GM21360 (cell line): Measurements from ENCODE around the gene CAND1.

Source experiments
- ATAC-seq: cut with Tn5 transposase; IDR thresholded peaks from one replicate; pipeline ENCODE4 v1.9.1; 2021; ENCODE audit warnings: mild to moderate bottlenecking, moderate library complexity; ENCODE audit not compliant: unreplicated experiment

CAND1 gene

GRCh38 chr12:67280088-67280487 lies 10.9 kb downstream of the CAND1 start:
- ATAC-seq, result no peak

GRCh38 chr12:67280572-67280971 lies 11.4 kb downstream of the CAND1 start:
- no peak for ATAC-seq

GRCh38 chr12:67284561-67284960 lies 15.4 kb downstream of the CAND1 start:
- ATAC-seq, result no peak

- ATAC-seq, result no peak
Observed at GRCh38 chr12:67286257-67286656, 17.1 kb downstream of the CAND1 start.

GRCh38 chr12:67287311-67287710 lies 18.2 kb downstream of the CAND1 start:
- ATAC-seq, result no peak

GRCh38 chr12:67288561-67288960 lies 19.4 kb downstream of the CAND1 start:
- no peak for ATAC-seq

- no peak for ATAC-seq
Observed at GRCh38 chr12:67290378-67290777, 21.2 kb downstream of the CAND1 start.

- no peak for ATAC-seq
Observed at GRCh38 chr12:67299526-67299925, 30.4 kb downstream of the CAND1 start.

- no peak for ATAC-seq
Observed at GRCh38 chr12:67299926-67300325, 30.8 kb downstream of the CAND1 start.

- no peak for ATAC-seq
Observed at GRCh38 chr12:67302162-67302561, 33.0 kb downstream of the CAND1 start.

GRCh38 chr12:67305544-67305943 lies 36.4 kb downstream of the CAND1 start:
- ATAC-seq, result no peak

- ATAC-seq, result no peak
Observed at GRCh38 chr12:67306712-67307111, 37.6 kb downstream of the CAND1 start.

- ATAC-seq, result no peak
Observed at GRCh38 chr12:67315661-67316060, 46.5 kb downstream of the CAND1 start.

- no peak for ATAC-seq
Observed at GRCh38 chr12:67318786-67319185, 49.6 kb downstream of the CAND1 start.

- no peak for ATAC-seq
Observed at GRCh38 chr12:67319936-67320335, 50.8 kb downstream of the CAND1 start.

- ATAC-seq, result no peak
Observed at GRCh38 chr12:67320614-67321295, 51.6 kb downstream of the CAND1 start.

GRCh38 chr12:67322580-67322979 lies 53.4 kb downstream of the CAND1 start:
- no peak for ATAC-seq

GRCh38 chr12:67323007-67323406 lies 53.8 kb downstream of the CAND1 start:
- ATAC-seq, result no peak

- ATAC-seq, result no peak
Observed at GRCh38 chr12:67326637-67327036, 57.5 kb downstream of the CAND1 start.

- ATAC-seq, result no peak
Observed at GRCh38 chr12:67327466-67327865, 58.3 kb downstream of the CAND1 start.

- ATAC-seq, result no peak
Observed at GRCh38 chr12:67331123-67331522, 62.0 kb downstream of the CAND1 start.

- no peak for ATAC-seq
Observed at GRCh38 chr12:67331828-67332227, 62.7 kb downstream of the CAND1 start.

GRCh38 chr12:67333649-67334048 lies 64.5 kb downstream of the CAND1 start:
- ATAC-seq, result no peak
